ENCODE measurements around the gene SMIM23. TPM values are rescaled to one million over a fixed set of nuclear protein-coding genes. Genes with fewer than 3 reads are reported as not detected.

SMIM23 gene
- total RNA-seq, 4 donors from 2014 or later = not detected

DNA sequence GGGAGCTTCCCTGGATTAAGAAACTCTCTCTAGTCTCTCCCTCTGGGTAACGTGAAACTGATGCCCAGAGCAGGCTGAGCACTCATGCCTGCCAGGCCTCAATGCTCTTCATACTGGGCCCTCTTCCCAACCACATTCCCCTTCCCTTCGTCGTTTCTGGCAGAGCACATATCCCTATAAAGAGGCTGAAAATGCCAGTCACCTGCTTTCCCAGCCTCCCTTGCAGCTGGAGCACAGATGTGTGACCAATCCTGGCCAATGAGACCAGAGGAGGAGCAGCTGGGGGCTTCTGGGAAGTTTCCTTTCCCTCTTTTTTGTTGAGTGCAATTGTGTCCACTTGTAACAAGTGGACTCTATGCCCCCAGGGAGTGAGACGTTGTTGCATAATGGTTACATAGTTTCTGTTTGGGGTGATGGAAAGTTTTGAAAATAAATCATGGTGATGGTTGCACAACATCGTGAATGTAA, 30.2 kb upstream of the SMIM23 start:
- intact Hi-C loops (cut with DNase I; ENCODE audit: low total_unique reads) (no loop called here), in situ Hi-C loops (cut with MboI; ENCODE audit: low pct_ligation_motif_present in 1 of 4, low pct_unique_long_range_greater_than_20kb in 1 of 4, low sequenced_read_pairs in 3 of 4) (no loop called here)
- no peak overlapping the region for H3K4me3 ChIP-seq
- TF ChIP-seq CTCF (IDR thresholded peaks at IDR 0.05) = no peak
- TF ChIP-seq EP300 (IDR thresholded peaks at IDR 0.05; ENCODE audit: low read depth) = no peak
- no peak for TF ChIP-seq POLR2AphosphoS5 (IDR thresholded peaks at IDR 0.05)
- TF ChIP-seq POLR2A (IDR thresholded peaks at IDR 0.05) = no peak
- H3K27me3 ChIP-seq = no peaks in the 10 kb centered on the region
- H3K9me3 ChIP-seq = no peaks in the 10 kb centered on the region
- H3K27ac ChIP-seq = no peak overlapping the region
- no peaks in the 10 kb centered on the region for H3K36me3 ChIP-seq
- DNase-seq = no peak
- 48 to 61% methylated on average over 4 to 5 of the region's 5 CpGs for WGBS, 2 donors (ENCODE audit: low coverage in 1 of 2)
- H3K4me1 ChIP-seq = no peaks in the 10 kb centered on the region

DNA sequence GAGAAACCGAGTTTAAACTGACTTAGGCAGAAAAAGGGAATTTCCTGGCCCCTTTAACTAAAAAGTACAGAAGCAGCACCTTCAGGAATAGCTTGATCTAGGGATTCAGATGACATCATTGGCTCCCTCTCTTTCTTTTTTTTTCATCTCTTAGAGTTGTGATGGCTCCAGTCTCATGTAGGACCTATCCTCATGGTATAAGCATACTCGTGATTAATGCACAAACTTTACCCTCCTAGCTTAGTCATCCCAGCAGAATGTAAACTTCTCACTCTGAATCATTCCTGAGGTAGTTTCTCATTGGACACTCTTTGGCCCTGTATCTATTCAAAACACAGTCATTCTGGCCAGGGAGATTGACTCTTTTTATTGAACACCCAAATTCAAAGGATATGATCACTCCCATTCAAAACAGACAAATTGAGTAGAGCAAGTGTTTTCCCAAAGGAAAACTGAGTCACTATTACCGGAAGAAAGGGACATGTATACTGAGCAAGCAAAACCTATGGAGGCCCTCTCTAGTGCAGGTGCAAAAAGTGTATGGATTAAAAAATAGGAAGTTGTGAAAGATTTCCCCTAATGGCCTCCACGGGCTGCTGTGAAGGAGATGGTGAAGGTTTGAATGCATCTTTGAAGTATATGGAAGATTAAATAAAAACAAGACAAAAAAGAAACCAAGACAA, 27.6 kb upstream of the SMIM23 start:
- intact Hi-C loops (cut with DNase I; ENCODE audit: low total_unique reads) = no loop called here
- WGBS, 2 donors (ENCODE audit: low coverage in 1 of 2) = 58 to 65% methylated on average over 3 to 4 of the region's 4 CpGs
- DNase-seq = no peak
- TF ChIP-seq EP300 (IDR thresholded peaks at IDR 0.05; ENCODE audit: low read depth) (no peak), POLR2A (IDR thresholded peaks at IDR 0.05) (no peak), CTCF (IDR thresholded peaks at IDR 0.05) (no peak), POLR2AphosphoS5 (IDR thresholded peaks at IDR 0.05) (no peak)
- no peaks in the 10 kb centered on the region for H3K36me3 ChIP-seq
- no peaks in the 10 kb centered on the region for H3K27me3 ChIP-seq
- no peak overlapping the region for H3K27ac ChIP-seq
- in situ Hi-C loops (cut with MboI; ENCODE audit: low pct_ligation_motif_present in 1 of 4, low pct_unique_long_range_greater_than_20kb in 1 of 4, low sequenced_read_pairs in 3 of 4) = no loop called here
- no peaks in the 10 kb centered on the region for H3K4me1 ChIP-seq
- no peaks in the 10 kb centered on the region for H3K9me3 ChIP-seq
- no peak overlapping the region for H3K4me3 ChIP-seq

GRCh38 chr5:171759777-171760176, 25.8 kb upstream of the SMIM23 start:
- intact Hi-C loops (cut with DNase I; ENCODE audit: low total_unique reads) = no loop called here
- no peaks in the 10 kb centered on the region for H3K4me1 ChIP-seq
- H3K27ac ChIP-seq = no peak overlapping the region
- in situ Hi-C loops (cut with MboI; ENCODE audit: low pct_ligation_motif_present in 1 of 4, low pct_unique_long_range_greater_than_20kb in 1 of 4, low sequenced_read_pairs in 3 of 4) = no loop called here
- no peaks in the 10 kb centered on the region for H3K36me3 ChIP-seq
- WGBS, 2 donors (ENCODE audit: low coverage in 1 of 2) = 81 to 100% methylated on average over 1 of the region's 1 CpG
- no peaks in the 10 kb centered on the region for H3K27me3 ChIP-seq
- no peak for DNase-seq
- no peaks in the 10 kb centered on the region for H3K9me3 ChIP-seq
- H3K4me3 ChIP-seq = no peak overlapping the region
- TF ChIP-seq POLR2AphosphoS5 (IDR thresholded peaks at IDR 0.05) (no peak), CTCF (IDR thresholded peaks at IDR 0.05) (no peak), EP300 (IDR thresholded peaks at IDR 0.05; ENCODE audit: low read depth) (no peak), POLR2A (IDR thresholded peaks at IDR 0.05) (no peak)

GRCh38 chr5:171762021-171762608, 23.5 kb upstream of the SMIM23 start:
- in situ Hi-C loops (cut with MboI; ENCODE audit: low pct_ligation_motif_present in 1 of 4, low pct_unique_long_range_greater_than_20kb in 1 of 4, low sequenced_read_pairs in 3 of 4) = no loop called here
- Histone ChIP-seq H3K4me3 (no peak overlapping the region), H3K4me1 (no peaks in the 10 kb centered on the region), H3K27me3 (no peaks in the 10 kb centered on the region), H3K36me3 (no peaks in the 10 kb centered on the region), H3K27ac (no peak overlapping the region), H3K9me3 (peaks cover 2 to 7% of the 10 kb centered on the region in 2 donors)
- TF ChIP-seq CTCF (IDR thresholded peaks at IDR 0.05) = no peak
- TF ChIP-seq POLR2A (IDR thresholded peaks at IDR 0.05) = no peak
- TF ChIP-seq POLR2AphosphoS5 (IDR thresholded peaks at IDR 0.05) = no peak
- TF ChIP-seq EP300 (IDR thresholded peaks at IDR 0.05; ENCODE audit: low read depth) = no peak
- 86% methylated on average over 7 to 11 of the region's 11 CpGs for WGBS, 2 donors (ENCODE audit: low coverage in 1 of 2)
- DNase-seq = no peak
- intact Hi-C loops (cut with DNase I; ENCODE audit: low total_unique reads) = no loop called here
